Stomach (tissue), 9 donors: ENCODE results near the gene ZYX. TPM values are rescaled to one million over a fixed set of nuclear protein-coding genes. Genes with fewer than 3 reads are reported as not detected.
"Not testable (repeated sequence)": the region's sequence is repeated elsewhere in the genome, so short reads cannot be mapped to it uniquely, and the experiment has no call there.

Source experiments
- DNase-seq, 2 donors: peaks; one replicate each; pipeline versions ENCODE4 v3.0.0 to v3.0.0-alpha.2; 2013 to 2019
- H3K27ac ChIP-seq, 5 donors: fragments of 200-600 bp in 4 of 5; sonication (generic) in 4 of 5; one replicate each; pipeline ENCODE4 v1.5.1; 2013 to 2019; ENCODE audit warnings: mild to moderate bottlenecking in 1 of 5, moderate library complexity in 1 of 5
- H3K27me3 ChIP-seq, 3 donors: fragments of 200-600 bp; sonication (generic); one replicate each; pipeline ENCODE4 v1.5.1; 2017 to 2019; ENCODE audit warnings: mixed run types in 1 of 3
- H3K36me3 ChIP-seq, 4 donors: fragments of 200-600 bp; sonication (generic); 1 replicate in 3 of 4; 2 replicates in 1 of 4; pipeline ENCODE4 v1.5.1; 2016 to 2019
- H3K4me1 ChIP-seq, 4 donors: fragments of 200-600 bp; sonication (generic); one replicate each; pipeline ENCODE4 v1.5.1; 2016 to 2019
- H3K4me3 ChIP-seq, 4 donors: fragments of 200-600 bp; sonication (generic) in 3 of 4; one replicate each; pipeline ENCODE4 v1.5.1; 2016 to 2019; ENCODE audit warnings: mild to moderate bottlenecking in 1 of 4
- H3K9me3 ChIP-seq, 4 donors: fragments of 200-600 bp; sonication (generic); one replicate each; pipeline ENCODE4 v1.5.1; 2016 to 2019
- CTCF ChIP-seq, 7 experiments: fragments of 450-650 bp in 4 of 7; fragments of 200-600 bp in 3 of 7; sonication (generic) in 3 of 7; IDR thresholded peaks; one replicate each; pipeline ENCODE4 v1.5.1; 2016 to 2019; ENCODE audit warnings: antibody characterized with exemption in 7 of 7, control low read depth in 2 of 7, mild to moderate bottlenecking in 1 of 7
- EP300 ChIP-seq: sonication (generic); formaldehyde crosslinking; IDR thresholded peaks from one replicate; pipeline ENCODE4 v1.6.1; 2017; ENCODE audit warnings: antibody characterized with exemption
- POLR2A ChIP-seq, 4 donors: fragments of 450-650 bp; IDR thresholded peaks; one replicate each; pipeline ENCODE4 v1.6.1; 2016; ENCODE audit warnings: antibody characterized with exemption in 4 of 4, control low read depth in 2 of 4, mild to moderate bottlenecking in 1 of 4, moderate library complexity in 1 of 4
- POLR2AphosphoS5 ChIP-seq, 3 donors: sonication (generic); formaldehyde crosslinking; IDR thresholded peaks; one replicate each; pipeline ENCODE4 v1.6.1; 2016; ENCODE audit warnings: antibody characterized with exemption in 3 of 3
- WGBS, 5 donors: extraction: QIAGEN DNeasy Blood & Tissue Kit in 3 of 5; methylation state at CpG; one replicate each; pipeline versions ENCODE4 v1.1.5 to v1.1.7; 2013 to 2018; 5-methylcytosine and 5-hydroxymethylcytosine counted together
- intact Hi-C: fragments of 100-400 bp; cut with DNase I; formaldehyde crosslinking; loops from one replicate; pipeline ENCODE4 v1.15.1; 2023; ENCODE audit warnings: low total_unique reads
- polyA plus RNA-seq, 3 donors: library from polyadenylated mRNA; stranded (reverse); fragments of 200-250 nt; gene quantifications; one replicate each; pipeline ENCODE4 v1.2.3, GENCODE V29; 2013
- total RNA-seq, 5 donors: library from RNA; depleted of rRNA; stranded (reverse); fragments of >200 nt; gene quantifications; one replicate each; pipeline versions ENCODE4 v1.1.0 to v1.2.3, GENCODE V29; 2014 to 2016
- donor health status: healthy with polysubstance abuse.
- donor health status: Bipolar disorder and iron deficiency.
- donor health status: healthy.

ZYX gene
- total and polyA plus RNA-seq, 8 donors = 20.6 to 102 (median 73.7) TPM

DNA sequence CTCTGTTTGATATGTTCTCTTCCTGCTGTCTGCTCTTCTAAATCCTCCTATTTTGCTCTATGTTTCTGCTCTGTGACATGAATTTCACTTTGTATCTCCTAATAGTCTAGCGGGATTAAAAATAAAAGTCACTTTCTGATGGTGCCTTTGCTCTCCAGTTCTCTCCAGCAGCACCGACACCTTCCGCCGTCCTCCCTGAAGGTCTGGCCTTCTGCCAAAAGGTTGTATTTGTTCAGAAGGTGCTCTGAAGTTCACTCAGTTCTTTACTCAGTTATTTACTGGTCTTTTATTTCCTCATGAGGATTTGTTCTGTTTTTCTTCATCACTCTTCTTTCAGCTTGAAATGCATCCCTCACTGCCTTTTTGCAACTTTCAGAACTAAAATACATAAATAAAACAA, 38.7 kb downstream of the ZYX start:
- Histone ChIP-seq H3K4me3 (no peak overlapping the region), H3K4me1 (peaks cover 0 to 11% (median 2%) of the 10 kb centered on the region in 4 donors), H3K27ac (no peak overlapping the region), H3K27me3 (no peaks in the 10 kb centered on the region), H3K9me3 (no peaks in the 10 kb centered on the region), H3K36me3 (no peaks in the 10 kb centered on the region)
- intact Hi-C loops = no loop called here
- TF ChIP-seq POLR2AphosphoS5 (IDR thresholded peaks at IDR 0.05) = no peak
- no peak for TF ChIP-seq CTCF (IDR thresholded peaks at IDR 0.05)
- peak in 1 of 2 donors; percentile 61 for DNase-seq
- 26 to 37% (median 35%) methylated on average over 4 of the region's 4 CpGs for WGBS, 5 donors

GRCh38 chr7:143420624-143421023, 39.5 kb downstream of the ZYX start:
- H3K9me3 ChIP-seq, H3K4me3 ChIP-seq, intact Hi-C loops, H3K27ac ChIP-seq, H3K36me3 ChIP-seq, DNase-seq, H3K27me3 ChIP-seq: not testable (repeated sequence)
- peaks cover 0 to 11% (median 2%) of the 10 kb centered on the region in 4 donors for H3K4me1 ChIP-seq
- WGBS, 5 donors = 46 to 57% (median 53%) methylated on average over 3 of the region's 3 CpGs

DNA sequence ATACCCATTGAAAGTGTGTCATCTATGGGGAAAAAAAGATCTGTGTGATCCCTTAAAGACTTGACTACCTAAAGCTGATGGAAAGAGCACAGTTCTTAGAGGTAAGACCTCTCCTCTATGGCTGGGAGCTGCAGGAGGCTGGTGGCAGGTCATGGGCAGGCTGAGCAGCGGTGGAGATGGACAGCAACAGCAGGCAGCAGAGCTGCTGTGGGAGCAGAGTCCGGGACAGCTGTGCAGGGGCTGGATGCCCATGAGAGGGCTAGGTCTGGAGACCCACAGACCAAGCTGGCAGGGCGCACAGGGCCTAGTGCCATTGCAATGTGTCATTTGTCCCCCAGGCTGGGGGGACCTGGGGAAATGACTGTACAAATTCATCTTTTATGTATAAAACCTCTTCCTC, 40.9 kb downstream of the ZYX start:
- no peaks in the 10 kb centered on the region for H3K9me3 ChIP-seq
- 90 to 100% (median 94%) methylated on average over 3 of the region's 3 CpGs for WGBS, 5 donors
- H3K27me3 ChIP-seq = no peaks in the 10 kb centered on the region
- TF ChIP-seq POLR2A (IDR thresholded peaks at IDR 0.05) = no peak
- TF ChIP-seq EP300 = no peak
- no peak for TF ChIP-seq CTCF (IDR thresholded peaks at IDR 0.05)
- TF ChIP-seq POLR2AphosphoS5 (IDR thresholded peaks at IDR 0.05) = no peak
- intact Hi-C loops = no loop called here
- H3K27ac ChIP-seq = no peak overlapping the region
- no peaks in the 10 kb centered on the region for H3K36me3 ChIP-seq
- no peak for DNase-seq
- H3K4me1 ChIP-seq = no peaks in the 10 kb centered on the region
- no peak overlapping the region for H3K4me3 ChIP-seq

DNA sequence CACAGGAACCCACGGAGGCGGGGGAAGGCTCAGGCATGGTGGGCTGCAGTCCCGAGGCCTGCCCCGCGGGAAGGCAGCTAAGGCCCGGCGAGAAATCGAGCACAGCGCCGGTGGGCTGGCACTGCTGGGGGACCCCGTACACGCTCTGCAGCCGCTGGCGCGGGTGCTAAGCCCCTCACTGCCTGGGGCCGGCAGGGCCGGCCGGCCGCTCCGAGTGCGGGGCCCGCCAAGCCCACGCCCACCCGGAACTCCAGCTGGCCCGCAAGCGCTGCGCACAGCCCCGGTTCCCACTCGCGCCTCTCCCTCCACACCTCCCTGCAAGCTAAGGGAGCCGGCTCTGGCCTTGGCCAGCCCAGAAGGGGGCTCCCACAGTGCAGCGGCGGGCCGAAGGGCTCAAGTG, 43.3 kb downstream of the ZYX start:
- H3K27me3 ChIP-seq, H3K4me1 ChIP-seq, DNase-seq, H3K4me3 ChIP-seq, H3K9me3 ChIP-seq, H3K27ac ChIP-seq, intact Hi-C loops, H3K36me3 ChIP-seq: not testable (repeated sequence)
- WGBS, 5 donors = 93 to 100% (median 97%) methylated on average over 8 to 34 of the region's 34 CpGs

- no peak overlapping the region for H3K4me3 ChIP-seq
- DNase-seq = no peak
- intact Hi-C loops = no loop called here
- H3K9me3 ChIP-seq = no peaks in the 10 kb centered on the region
- TF ChIP-seq POLR2A (IDR thresholded peaks at IDR 0.05) (no peak), POLR2AphosphoS5 (IDR thresholded peaks at IDR 0.05) (no peak), EP300 (no peak), CTCF (IDR thresholded peaks at IDR 0.05) (no peak)
- WGBS, 5 donors = 84 to 94% (median 91%) methylated on average over 2 of the region's 2 CpGs
- no peaks in the 10 kb centered on the region for H3K36me3 ChIP-seq
- H3K27ac ChIP-seq = no peak overlapping the region
- no peaks in the 10 kb centered on the region for H3K27me3 ChIP-seq
- H3K4me1 ChIP-seq = no peaks in the 10 kb centered on the region
Observed at GRCh38 chr7:143426479-143427142, 45.5 kb downstream of the ZYX start.
